ENCODE data around the gene CDK14.
"Not testable (repeated sequence)": the region's sequence is repeated elsewhere in the genome, so short reads cannot be mapped to it uniquely, and the experiment has no call there.

CDK14 gene

DNA sequence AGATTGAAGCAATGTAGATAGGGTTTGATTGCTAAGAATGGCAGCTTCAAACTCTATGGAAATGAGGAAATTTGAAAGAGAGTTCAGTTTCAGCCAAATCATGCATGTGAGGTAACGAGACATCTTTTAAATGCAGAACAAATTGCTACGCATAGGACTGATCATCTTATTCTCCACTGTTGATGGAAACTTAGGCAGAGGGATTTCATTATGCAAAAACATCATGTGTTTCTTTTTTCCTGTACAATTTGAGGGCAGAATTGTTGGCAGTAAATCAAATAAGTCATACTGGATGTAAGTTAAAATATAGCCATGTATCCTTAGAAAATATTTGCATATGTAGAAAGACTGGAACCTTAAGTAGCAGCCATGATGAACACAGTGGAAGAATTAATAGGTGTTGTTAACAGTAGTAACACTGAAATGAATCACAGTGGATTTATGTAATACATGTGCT is 327.4 kb downstream of the CDK14 start:
- no peak for DNase-seq

GRCh38 chr7:90928700-90929424 is 332.7 kb downstream of the CDK14 start:
- DNase-seq: not testable (repeated sequence)

- no peak for DNase-seq
Observed at GRCh38 chr7:90931986-90932916, 336.1 kb downstream of the CDK14 start.

DNA sequence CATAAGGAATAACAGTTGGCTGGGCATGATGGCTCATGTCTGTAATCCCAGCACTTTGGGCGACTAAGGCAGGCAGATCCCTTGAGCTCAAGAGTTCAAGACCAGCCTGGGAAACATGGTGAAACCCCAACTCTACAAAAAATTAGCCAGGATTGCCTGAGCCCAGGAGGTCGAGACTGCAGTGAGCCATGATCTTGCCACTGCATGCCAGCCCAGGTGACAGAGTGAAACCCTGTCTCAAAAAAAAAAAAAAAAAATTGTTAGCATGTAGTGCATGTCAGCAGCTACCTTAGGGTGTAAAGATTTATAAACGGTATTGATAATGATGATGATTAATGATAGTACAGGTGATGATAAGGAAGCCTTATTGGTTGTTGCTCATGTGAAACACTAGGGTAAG is 336.9 kb downstream of the CDK14 start:
- no peak for DNase-seq

- no peak for DNase-seq
Observed at GRCh38 chr7:90933984-90934383, 337.9 kb downstream of the CDK14 start.

GRCh38 chr7:90938371-90938770 is 342.2 kb downstream of the CDK14 start:
- DNase-seq: no peak

GRCh38 chr7:90939666-90940065 is 343.5 kb downstream of the CDK14 start:
- no peak for DNase-seq

GRCh38 chr7:90944021-90944420 is 347.9 kb downstream of the CDK14 start:
- no peak for DNase-seq

DNA sequence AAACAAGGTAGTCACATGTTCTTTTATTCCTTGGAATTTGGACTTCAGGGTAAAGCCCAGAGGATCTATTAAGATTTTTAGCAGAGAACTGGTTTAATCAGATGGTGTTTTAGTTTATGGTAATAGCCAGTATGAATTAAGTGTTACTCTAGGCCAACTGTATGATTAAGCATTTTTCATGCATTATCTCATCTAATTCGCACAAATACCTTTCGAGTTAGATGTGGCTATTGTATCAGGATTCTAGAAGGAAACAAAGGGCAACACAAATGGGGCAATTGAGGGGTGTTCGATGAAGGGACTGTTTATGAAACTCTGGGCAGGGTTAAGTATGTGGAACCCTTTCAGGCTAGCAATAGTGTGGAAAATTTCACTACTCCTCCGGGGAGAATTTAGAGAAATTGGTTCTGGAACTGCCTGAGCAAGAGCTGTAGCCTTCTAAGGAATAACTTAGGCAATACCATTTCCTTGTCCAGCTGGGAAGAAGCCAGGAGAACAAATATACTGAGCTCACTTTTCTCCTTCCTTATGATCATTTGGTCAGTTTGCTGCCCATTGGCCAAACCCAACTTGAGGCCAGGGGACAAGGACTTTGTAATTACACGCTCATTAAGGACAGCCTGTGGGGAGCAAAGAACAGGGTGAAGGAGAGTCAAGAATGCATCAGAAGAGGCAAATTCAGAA is 349.1 kb downstream of the CDK14 start:
- no peak for DNase-seq

GRCh38 chr7:90946730-90947501 is 350.8 kb downstream of the CDK14 start:
- DNase-seq: no peak

DNA sequence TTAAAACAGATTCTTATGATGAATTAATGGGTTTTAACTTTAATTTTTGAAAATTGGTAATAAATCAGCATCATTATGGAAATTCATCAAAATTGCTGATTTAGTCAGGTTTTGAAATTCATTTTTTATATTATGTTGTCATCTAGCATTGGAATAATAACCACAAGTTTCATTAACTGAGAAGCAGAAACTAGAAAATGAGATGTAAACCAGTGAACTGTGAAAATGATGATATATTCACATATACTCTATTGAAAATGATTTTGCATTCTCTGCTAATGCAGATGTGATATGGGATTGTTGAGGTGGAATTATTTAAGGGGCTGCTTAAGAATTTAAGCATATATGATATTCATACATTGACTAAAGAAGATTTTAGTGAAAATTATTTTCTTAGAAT is 352.0 kb downstream of the CDK14 start:
- DNase-seq: no peak

GRCh38 chr7:90951229-90951628 is 355.1 kb downstream of the CDK14 start:
- DNase-seq: no peak

- no peak for DNase-seq
Observed at GRCh38 chr7:90951986-90952954, 356.1 kb downstream of the CDK14 start.

DNA sequence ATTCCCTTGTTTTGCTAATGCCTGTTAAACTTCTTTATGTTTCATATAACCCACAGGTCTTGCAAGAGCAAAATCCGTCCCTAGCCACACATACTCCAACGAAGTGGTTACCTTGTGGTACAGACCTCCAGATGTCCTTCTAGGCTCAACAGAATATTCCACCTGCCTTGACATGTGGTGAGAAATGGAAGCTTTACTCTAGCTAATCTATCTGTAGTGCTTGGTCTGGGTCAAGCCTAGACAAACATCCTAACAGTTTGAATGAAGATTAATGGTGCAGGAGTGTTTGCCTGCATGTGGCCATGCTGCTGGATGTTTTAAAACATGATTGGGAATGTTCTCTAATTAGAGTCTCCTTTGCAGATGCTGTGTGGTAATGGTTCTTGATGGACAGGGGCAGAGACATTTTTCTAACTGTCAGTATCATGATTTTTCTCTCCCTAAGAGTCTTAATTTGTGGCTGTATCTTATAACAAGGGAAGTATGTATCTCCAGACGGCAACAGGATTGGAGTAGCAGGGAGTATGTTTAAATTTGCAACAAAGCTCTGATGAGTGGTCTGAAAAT is 359.6 kb downstream of the CDK14 start:
- no peak for DNase-seq

DNA sequence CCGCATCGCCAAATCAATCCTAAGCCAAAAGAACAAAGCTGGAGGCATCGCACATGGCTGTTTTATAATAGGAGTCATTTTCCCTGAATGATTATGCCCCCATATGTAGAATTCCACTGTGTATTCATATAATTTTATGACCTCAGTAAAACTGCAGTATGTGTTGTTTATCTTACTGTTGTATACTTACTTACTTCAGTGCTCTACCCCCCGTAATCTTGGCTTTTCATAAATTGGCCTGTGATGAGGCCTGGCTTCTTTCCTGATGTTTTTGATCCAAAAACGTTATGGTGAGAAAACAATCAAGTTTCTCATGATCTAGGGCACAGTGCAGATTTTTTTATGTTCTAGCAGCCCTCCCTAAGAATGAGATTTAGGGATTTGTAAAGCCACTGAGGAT is 361.8 kb downstream of the CDK14 start:
- no peak for DNase-seq

GRCh38 chr7:90958647-90959046 is 362.5 kb downstream of the CDK14 start:
- no peak for DNase-seq

GRCh38 chr7:90961037-90961725 is 365.1 kb downstream of the CDK14 start:
- no peak for DNase-seq

DNA sequence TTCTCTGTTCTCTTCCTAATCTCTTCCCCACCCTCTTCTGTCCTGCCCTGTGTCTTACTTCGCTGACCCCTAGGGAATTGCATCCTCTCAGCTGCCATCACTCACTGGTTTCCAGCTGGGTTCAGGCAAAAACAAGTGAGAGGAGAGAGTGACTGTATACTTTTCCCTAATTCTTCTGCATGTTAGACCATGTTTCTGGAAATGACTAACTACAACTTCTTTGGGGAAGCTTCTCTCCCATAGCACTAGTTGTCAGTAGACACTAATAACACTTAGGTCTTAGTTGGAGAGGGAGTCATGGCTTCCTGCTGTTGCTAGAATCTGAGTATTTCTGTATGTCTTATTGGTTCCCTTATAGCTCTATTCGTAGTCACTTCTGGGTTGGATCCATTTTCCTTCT is 369.1 kb downstream of the CDK14 start:
- no peak for DNase-seq

GRCh38 chr7:90966346-90966745 is 370.2 kb downstream of the CDK14 start:
- no peak for DNase-seq

- no peak for DNase-seq
Observed at GRCh38 chr7:90968871-90969270, 372.8 kb downstream of the CDK14 start.

Data from CD4-positive, alpha-beta T cell treated with Interleukin-4 for 4 hours (primary cell).